AG04450 (cell line): ENCODE results near the gene ST7L. TPM values are rescaled to one million over a fixed set of nuclear protein-coding genes. Genes with fewer than 3 reads are reported as not detected.
"Not testable (repeated sequence)": the region's sequence is repeated elsewhere in the genome, so short reads cannot be mapped to it uniquely, and the experiment has no call there.

ENCODE experiments used
- CTCF ChIA-PET: fragments of 300-600, 350-600 bp; formaldehyde crosslinking; extraction: SDS; loops from one replicate; lab custom pipeline; 2022; ENCODE audit warnings: antibody characterized with exemption, inconsistent platforms; lab: Charles Lee
- POLR2A ChIA-PET: fragments of 350-600 bp; formaldehyde crosslinking; extraction: SDS; loops from one replicate; lab custom pipeline; 2021; ENCODE audit warnings: antibody characterized with exemption, inconsistent platforms; lab: Yijun Ruan, JAX
- DNase-seq: peaks from one replicate; pipeline ENCODE4 v3.0.0-alpha.2; 2011; ENCODE audit warnings: low read depth, low spot score
- H3K27ac ChIP-seq: one replicate; pipeline ENCODE4 v1.5.1; 2012; ENCODE audit warnings: low read depth, low read length, control low read depth
- H3K27me3 ChIP-seq: one replicate; pipeline ENCODE4 v1.6.0; 2012; ENCODE audit warnings: low read length; ENCODE audit not compliant: control insufficient read depth, insufficient read depth
- H3K4me3 ChIP-seq: 2 replicates; pipeline ENCODE4 v1.5.1; 2011; ENCODE audit warnings: mild to moderate bottlenecking, low read depth, low read length, control low read depth
- H3K9me3 ChIP-seq: 2 replicates; pipeline ENCODE4 v1.5.1; 2012; ENCODE audit warnings: low read length; ENCODE audit not compliant: control insufficient read depth, insufficient read depth
- CTCF ChIP-seq: IDR thresholded peaks from 2 replicates; pipeline ENCODE4 v1.5.1; 2011; ENCODE audit warnings: low read depth, low read length, control low read depth, inconsistent platforms
- polyA plus RNA-seq: library from polyadenylated mRNA; depleted of rRNA; stranded (reverse); fragments of >200 nt; gene quantifications from 2 replicates; pipeline ENCODE4 v1.2.3, GENCODE V29; 2011

Gene ST7L
- polyA plus RNA-seq, 1 experiment, result 13.5 TPM

DNA sequence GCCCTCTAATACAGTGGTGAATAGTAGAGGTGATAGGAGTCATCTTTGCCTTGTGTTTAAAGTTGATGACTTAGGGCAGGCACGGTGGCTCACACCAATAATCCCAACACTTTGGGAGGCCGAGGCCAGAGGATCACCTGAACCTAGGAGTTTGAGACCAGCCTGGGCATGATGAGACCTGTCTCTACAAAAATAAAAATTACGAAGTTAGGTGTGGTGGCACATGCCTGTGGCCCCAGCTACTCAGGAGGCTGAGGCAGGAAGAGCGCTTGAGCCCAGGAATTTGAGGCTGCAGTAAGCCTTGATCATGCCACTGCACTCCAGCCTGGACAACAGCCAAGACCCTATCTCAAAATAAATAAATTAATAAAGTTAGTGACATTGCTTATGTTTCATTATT, 27.3 kb upstream of the ST7L start:
- CTCF ChIA-PET, result interaction anchor here (1.0 to 2.8 kb wide), 4 partner anchors 25 to 255 kb away, joined by 4 to 13 read pairs (median 6); no protein-coding TSS in a partner anchor
- no peak for DNase-seq
- H3K27ac ChIP-seq, result no peak overlapping the region
- H3K9me3 ChIP-seq, result no peaks in the 10 kb centered on the region
- POLR2A ChIA-PET, result no interaction called here
- H3K4me3 ChIP-seq, result no peak overlapping the region
- TF ChIP-seq CTCF, result no peak
- no peaks in the 10 kb centered on the region for H3K27me3 ChIP-seq

- no peaks in the 10 kb centered on the region for H3K9me3 ChIP-seq
- TF ChIP-seq CTCF, result no peak
- no peak overlapping the region for H3K27ac ChIP-seq
- DNase-seq, result no peak
- ChIA-PET CTCF (interaction anchor here (0.6 kb wide), 1 partner anchor 38 kb away, joined by 3 read pairs; no protein-coding TSS in a partner anchor), POLR2A (no interaction called here)
- no peak overlapping the region for H3K4me3 ChIP-seq
- H3K27me3 ChIP-seq, result no peaks in the 10 kb centered on the region
Observed at GRCh38 chr1:112643080-112643479, 24.1 kb upstream of the ST7L start.

DNA sequence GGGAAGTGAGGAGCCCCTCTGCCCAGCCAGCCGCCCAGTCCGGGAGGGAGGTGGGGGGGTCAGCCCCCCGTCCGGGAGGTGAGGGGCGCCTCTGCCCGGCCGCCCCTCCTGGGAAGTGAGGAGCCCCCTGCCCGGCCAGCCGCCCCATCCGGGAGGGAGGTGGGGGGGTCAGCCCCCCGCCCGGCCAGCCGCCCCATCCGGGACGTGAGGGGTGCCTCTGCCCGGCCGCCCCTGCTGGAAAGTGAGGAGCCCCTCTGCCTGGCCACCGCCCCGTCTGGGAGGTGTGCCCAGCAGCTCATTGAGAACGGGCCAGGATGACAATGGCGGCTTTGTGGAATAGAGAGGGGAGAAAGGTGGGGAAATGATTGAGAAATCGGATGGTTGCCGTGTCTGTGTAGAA, 21.5 kb upstream of the ST7L start:
- POLR2A ChIA-PET, H3K4me3 ChIP-seq, H3K27ac ChIP-seq, H3K9me3 ChIP-seq, DNase-seq, CTCF ChIA-PET, H3K27me3 ChIP-seq: not testable (repeated sequence)

- Histone ChIP-seq H3K27ac (no peak overlapping the region), H3K27me3 (no peaks in the 10 kb centered on the region), H3K4me3 (no peak overlapping the region), H3K9me3 (no peaks in the 10 kb centered on the region)
- CTCF ChIA-PET, result interaction anchor here (1.0 to 1.6 kb wide), 2 partner anchors 24 to 36 kb away, joined by 4 read pairs; partner anchors contain the start of gene MOV10
- POLR2A ChIA-PET, result no interaction called here
- no peak for TF ChIP-seq CTCF
- DNase-seq, result no peak
Observed at GRCh38 chr1:112638110-112638428, 19.1 kb upstream of the ST7L start.

DNA sequence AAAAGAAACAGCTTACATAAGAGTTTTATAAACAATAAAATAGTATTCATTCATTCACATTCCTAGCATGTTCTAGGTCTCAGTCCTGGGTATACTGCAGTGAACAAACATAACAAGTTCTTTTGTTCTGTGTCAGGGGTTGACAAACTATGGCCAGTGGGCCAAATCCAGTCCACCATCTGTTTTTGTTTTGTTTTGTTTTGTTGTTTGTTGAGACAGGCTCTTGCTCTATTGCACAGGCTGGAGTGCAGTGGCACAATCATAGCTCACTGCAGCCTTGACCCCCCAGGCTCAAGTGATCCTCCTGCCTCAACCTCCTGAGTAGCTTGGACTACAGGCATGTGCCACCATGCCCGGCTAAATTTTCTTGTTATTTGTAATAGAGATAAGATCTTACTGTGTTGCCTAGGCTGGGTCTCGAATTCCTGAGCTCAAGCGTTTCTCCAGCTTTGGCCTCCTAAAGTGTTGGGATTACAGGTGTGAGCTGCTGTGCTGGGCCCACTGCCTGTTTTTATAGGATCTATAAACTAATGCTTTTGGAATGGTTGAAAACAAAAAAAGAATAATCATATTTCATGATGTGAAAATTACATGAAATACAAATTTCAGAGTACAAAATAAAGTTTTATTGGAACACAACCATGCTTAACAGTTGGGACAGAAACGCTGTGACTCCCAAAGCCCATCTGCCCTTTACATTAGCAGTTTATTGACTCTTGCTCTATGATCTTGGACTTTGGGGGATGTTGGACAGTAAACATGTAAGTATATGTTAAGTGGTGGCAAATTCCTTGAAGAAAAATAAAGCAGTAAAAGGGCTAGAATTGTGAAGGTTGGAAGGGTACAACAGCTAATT, 18.5 kb upstream of the ST7L start:
- H3K27me3 ChIP-seq, result no peaks in the 10 kb centered on the region
- POLR2A ChIA-PET, result interaction anchor here (0.8 to 1.0 kb wide), 2 partner anchors 11 to 38 kb away, joined by 3 to 5 read pairs; no protein-coding TSS in a partner anchor
- H3K4me3 ChIP-seq, result no peak overlapping the region
- H3K9me3 ChIP-seq, result no peaks in the 10 kb centered on the region
- no peak for TF ChIP-seq CTCF
- no peak overlapping the region for H3K27ac ChIP-seq
- CTCF ChIA-PET, result interaction anchor here (1.0 to 2.1 kb wide), 4 partner anchors 23 to 135 kb away, joined by 3 to 5 read pairs (median 4); partner anchors contain the start of gene MOV10
- DNase-seq, result no peak
